Mucosa of rectum (tissue), 2 donors: ENCODE measurements around the gene RAB6A.

Experiments
- H3K27ac ChIP-seq, 2 donors: one replicate each; pipeline ENCODE4 v1.7.0; 2013; ENCODE audit warnings: inconsistent platforms in 2 of 2, low read depth in 2 of 2, low read length in 2 of 2
- H3K27me3 ChIP-seq, 2 donors: one replicate each; pipeline ENCODE4 v1.7.0; 2013; ENCODE audit warnings: low read length in 2 of 2; ENCODE audit not compliant: control insufficient read depth in 2 of 2, insufficient read depth in 2 of 2
- H3K36me3 ChIP-seq, 2 donors: one replicate each; pipeline ENCODE4 v1.7.0; 2013; ENCODE audit warnings: low read length in 2 of 2; ENCODE audit not compliant: control insufficient read depth in 2 of 2, insufficient read depth in 2 of 2
- H3K4me1 ChIP-seq, 2 donors: one replicate each; pipeline ENCODE4 v1.7.0; 2013; ENCODE audit warnings: low read length in 2 of 2, mild to moderate bottlenecking in 1 of 2; ENCODE audit not compliant: control insufficient read depth in 2 of 2, insufficient read depth in 2 of 2
- H3K4me3 ChIP-seq, 2 donors: one replicate each; pipeline ENCODE4 v1.7.0; 2013; ENCODE audit warnings: low read length in 2 of 2
- H3K9ac ChIP-seq, 2 donors: one replicate each; pipeline ENCODE4 v1.7.0; 2013; ENCODE audit warnings: low read length in 2 of 2, low read depth in 1 of 2, mild to moderate bottlenecking in 1 of 2
- H3K9me3 ChIP-seq, 2 donors: one replicate each; pipeline ENCODE4 v1.7.0; 2013; ENCODE audit warnings: low read length in 2 of 2; ENCODE audit not compliant: control insufficient read depth in 2 of 2
- donor health status: healthy.
- donor health status: Normal muscosa, but diverticular disease.

The RAB6A gene

GRCh38 chr11:73661035-73661628 lies 99.7 kb downstream of the RAB6A start:
- no peaks in the 10 kb centered on the region for H3K9me3 ChIP-seq
- no peak overlapping the region for H3K27ac ChIP-seq
- H3K27me3 ChIP-seq = no peaks in the 10 kb centered on the region
- H3K4me1 ChIP-seq = peaks cover 10% of the 10 kb centered on the region in 2 donors
- no peaks in the 10 kb centered on the region for H3K36me3 ChIP-seq
- peak overlapping the region in 1 of 2 donors; percentile 29 for H3K9ac ChIP-seq
- peak overlapping the region; percentile 44 to 53 for H3K4me3 ChIP-seq

- H3K27ac ChIP-seq = no peak overlapping the region
- H3K27me3 ChIP-seq = no peaks in the 10 kb centered on the region
- no peaks in the 10 kb centered on the region for H3K36me3 ChIP-seq
- H3K9ac ChIP-seq = no peak overlapping the region
- no peaks in the 10 kb centered on the region for H3K9me3 ChIP-seq
- peak overlapping the region; percentile 10 to 53 for H3K4me3 ChIP-seq
- peaks cover 10% of the 10 kb centered on the region in 2 donors for H3K4me1 ChIP-seq
Measured at GRCh38 chr11:73660497-73661034, 100.3 kb downstream of the RAB6A start.

- Histone ChIP-seq H3K27me3 (no peaks in the 10 kb centered on the region), H3K4me3 (no peak overlapping the region), H3K9ac (no peak overlapping the region), H3K36me3 (no peaks in the 10 kb centered on the region), H3K27ac (no peak overlapping the region), H3K9me3 (no peaks in the 10 kb centered on the region), H3K4me1 (peaks cover 10% of the 10 kb centered on the region in 2 donors)
Measured at GRCh38 chr11:73659961-73660360, 100.9 kb downstream of the RAB6A start.

GRCh38 chr11:73656985-73657384 lies 103.9 kb downstream of the RAB6A start:
- Histone ChIP-seq H3K9ac (no peak overlapping the region), H3K36me3 (no peaks in the 10 kb centered on the region), H3K27me3 (no peaks in the 10 kb centered on the region), H3K4me3 (no peak overlapping the region), H3K9me3 (no peaks in the 10 kb centered on the region), H3K4me1 (peaks cover 10 to 14% of the 10 kb centered on the region in 2 donors), H3K27ac (no peak overlapping the region)

- H3K9ac ChIP-seq = no peak overlapping the region
Measured at GRCh38 chr11:73655686-73656085, 105.2 kb downstream of the RAB6A start.

GRCh38 chr11:73654482-73655021 lies 106.3 kb downstream of the RAB6A start:
- H3K27me3 ChIP-seq = no peaks in the 10 kb centered on the region
- no peaks in the 10 kb centered on the region for H3K36me3 ChIP-seq
- H3K9me3 ChIP-seq = no peaks in the 10 kb centered on the region
- no peak overlapping the region for H3K4me3 ChIP-seq
- no peak overlapping the region for H3K9ac ChIP-seq
- peaks cover 0 to 5% of the 10 kb centered on the region in 2 donors for H3K4me1 ChIP-seq
- no peak overlapping the region for H3K27ac ChIP-seq

More at GRCh38 chr11:73655686-73656085, 105.2 kb downstream of the RAB6A start:
- Histone ChIP-seq H3K4me1 (peaks cover 3 to 11% of the 10 kb centered on the region in 2 donors), H3K4me3 (no peak overlapping the region), H3K27me3 (no peaks in the 10 kb centered on the region), H3K36me3 (no peaks in the 10 kb centered on the region), H3K27ac (no peak overlapping the region), H3K9me3 (no peaks in the 10 kb centered on the region)

GRCh38 chr11:73653996-73654395 lies 106.9 kb downstream of the RAB6A start:
- Histone ChIP-seq H3K4me1 (peaks cover 0 to 5% of the 10 kb centered on the region in 2 donors), H3K27me3 (no peaks in the 10 kb centered on the region), H3K4me3 (no peak overlapping the region), H3K9me3 (no peaks in the 10 kb centered on the region), H3K36me3 (no peaks in the 10 kb centered on the region), H3K9ac (no peak overlapping the region), H3K27ac (no peak overlapping the region)

GRCh38 chr11:73652856-73653559 lies 107.9 kb downstream of the RAB6A start:
- no peak overlapping the region for H3K4me3 ChIP-seq
- no peaks in the 10 kb centered on the region for H3K36me3 ChIP-seq
- peaks cover 1 to 5% of the 10 kb centered on the region in 2 donors for H3K4me1 ChIP-seq
- H3K9me3 ChIP-seq = no peaks in the 10 kb centered on the region
- no peak overlapping the region for H3K9ac ChIP-seq
- no peak overlapping the region for H3K27ac ChIP-seq
- no peaks in the 10 kb centered on the region for H3K27me3 ChIP-seq

- Histone ChIP-seq H3K36me3 (no peaks in the 10 kb centered on the region), H3K9ac (no peak overlapping the region), H3K27me3 (no peaks in the 10 kb centered on the region), H3K9me3 (no peaks in the 10 kb centered on the region), H3K27ac (no peak overlapping the region), H3K4me3 (no peak overlapping the region), H3K4me1 (peaks cover 5 to 10% of the 10 kb centered on the region in 2 donors)
Measured at GRCh38 chr11:73652046-73652730, 108.7 kb downstream of the RAB6A start.

- H3K9me3 ChIP-seq = no peaks in the 10 kb centered on the region
- H3K36me3 ChIP-seq = no peaks in the 10 kb centered on the region
- H3K9ac ChIP-seq = no peak overlapping the region
- no peak overlapping the region for H3K27ac ChIP-seq
- no peaks in the 10 kb centered on the region for H3K27me3 ChIP-seq
- H3K4me3 ChIP-seq = no peak overlapping the region
- peaks cover 5 to 10% of the 10 kb centered on the region in 2 donors for H3K4me1 ChIP-seq
Measured at GRCh38 chr11:73651661-73652045, 109.2 kb downstream of the RAB6A start.
